HG02759 (cell line): ENCODE measurements around the gene SYNPO2.
"Not testable (repeated sequence)": the region's sequence is repeated elsewhere in the genome, so short reads cannot be mapped to it uniquely, and the experiment has no call there.

Experiments
- ATAC-seq: cut with Tn5 transposase; IDR thresholded peaks from one replicate; pipeline ENCODE4 v1.9.1; 2021; ENCODE audit warnings: mild to moderate bottlenecking, moderate library complexity; ENCODE audit not compliant: unreplicated experiment

The SYNPO2 gene

DNA sequence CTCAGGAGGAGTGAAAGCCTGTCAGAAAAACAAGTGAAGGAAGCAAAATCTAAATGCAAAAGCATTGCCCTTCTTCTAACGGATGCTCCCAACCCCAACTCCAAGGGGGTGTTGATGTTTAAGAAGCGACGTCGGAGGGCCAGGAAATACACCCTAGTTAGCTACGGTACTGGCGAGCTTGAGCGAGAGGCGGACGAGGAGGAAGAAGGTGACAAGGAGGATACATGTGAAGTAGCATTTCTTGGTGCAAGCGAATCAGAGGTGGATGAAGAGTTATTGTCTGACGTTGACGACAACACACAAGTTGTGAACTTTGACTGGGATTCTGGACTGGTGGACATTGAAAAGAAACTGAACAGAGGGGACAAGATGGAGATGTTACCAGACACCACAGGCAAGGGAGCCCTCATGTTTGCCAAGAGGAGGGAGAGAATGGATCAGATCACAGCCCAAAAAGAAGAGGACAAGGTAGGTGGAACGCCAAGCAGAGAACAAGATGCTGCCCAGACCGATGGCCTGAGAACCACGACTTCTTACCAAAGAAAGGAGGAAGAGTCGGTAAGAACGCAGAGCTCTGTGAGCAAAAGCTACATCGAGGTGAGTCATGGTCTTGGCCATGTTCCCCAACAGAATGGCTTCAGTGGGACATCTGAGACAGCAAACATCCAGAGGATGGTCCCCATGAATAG is 141.3 kb downstream of the SYNPO2 start:
- ATAC-seq = no peak

- no peak for ATAC-seq
Observed at GRCh38 chr4:119030536-119030890, 141.9 kb downstream of the SYNPO2 start.

- no peak for ATAC-seq
Observed at GRCh38 chr4:119031218-119031617, 142.6 kb downstream of the SYNPO2 start.

GRCh38 chr4:119032921-119033685 is 144.4 kb downstream of the SYNPO2 start:
- ATAC-seq = no peak

GRCh38 chr4:119034276-119035008 is 145.8 kb downstream of the SYNPO2 start:
- no peak for ATAC-seq

- no peak for ATAC-seq
Observed at GRCh38 chr4:119035951-119036737, 147.5 kb downstream of the SYNPO2 start.

- ATAC-seq = no peak
Observed at GRCh38 chr4:119037709-119038108, 149.1 kb downstream of the SYNPO2 start.

- no peak for ATAC-seq
Observed at GRCh38 chr4:119038116-119038841, 149.6 kb downstream of the SYNPO2 start.

- ATAC-seq = no peak
Observed at GRCh38 chr4:119039160-119039559, 150.5 kb downstream of the SYNPO2 start.

GRCh38 chr4:119039779-119040178 is 151.1 kb downstream of the SYNPO2 start:
- ATAC-seq = no peak

- ATAC-seq = no peak
Observed at GRCh38 chr4:119040261-119040660, 151.6 kb downstream of the SYNPO2 start.

GRCh38 chr4:119040694-119041185 is 152.1 kb downstream of the SYNPO2 start:
- ATAC-seq = no peak

DNA sequence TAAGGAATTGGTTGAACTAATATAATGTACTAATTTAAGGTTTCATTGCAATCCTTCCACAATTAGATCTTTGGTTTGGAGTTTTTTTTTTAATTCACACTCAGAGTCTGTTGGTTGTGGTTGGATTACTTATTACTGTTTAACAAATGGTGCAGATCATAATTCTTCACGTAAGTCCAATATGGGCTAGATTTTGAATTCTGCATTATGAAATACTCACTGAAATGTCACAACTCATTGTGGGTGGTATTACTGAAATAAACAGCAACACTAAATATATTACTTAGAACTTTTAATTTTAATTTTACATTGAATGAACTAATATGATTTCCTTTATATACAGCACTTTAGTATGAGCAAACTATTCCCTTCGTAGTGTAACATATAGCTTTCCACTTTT is 152.7 kb downstream of the SYNPO2 start:
- ATAC-seq = no peak

DNA sequence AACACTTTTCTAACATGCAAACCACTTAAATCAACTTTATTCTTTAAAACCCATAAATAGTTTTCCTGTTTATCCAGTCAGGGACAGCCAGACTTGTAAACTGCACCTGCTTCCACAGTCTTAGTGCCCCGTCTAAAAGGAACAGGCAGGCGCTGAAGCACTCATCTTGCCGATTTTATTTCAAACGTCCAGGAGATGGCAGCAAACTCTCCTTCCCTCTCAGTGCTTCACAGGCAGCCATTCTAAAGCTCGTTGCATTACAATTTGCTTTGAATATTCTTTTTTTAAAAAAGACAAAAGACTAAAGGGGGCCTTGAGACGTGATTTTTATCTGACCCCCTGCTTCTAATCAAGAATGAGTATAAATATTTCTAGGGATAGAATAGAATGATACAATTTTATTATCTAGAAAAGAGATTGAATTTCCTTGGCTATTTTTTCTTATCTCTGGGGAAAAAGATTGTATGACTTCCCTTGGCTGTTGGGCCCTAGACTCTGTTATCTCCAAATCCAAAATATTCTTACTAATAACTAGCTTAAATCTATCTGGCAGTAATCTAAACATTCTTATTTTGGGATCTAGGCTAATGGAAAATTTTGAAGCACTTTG is 153.4 kb downstream of the SYNPO2 start:
- ATAC-seq = peak; percentile 85

GRCh38 chr4:119046263-119046662 is 157.6 kb downstream of the SYNPO2 start:
- ATAC-seq = no peak

DNA sequence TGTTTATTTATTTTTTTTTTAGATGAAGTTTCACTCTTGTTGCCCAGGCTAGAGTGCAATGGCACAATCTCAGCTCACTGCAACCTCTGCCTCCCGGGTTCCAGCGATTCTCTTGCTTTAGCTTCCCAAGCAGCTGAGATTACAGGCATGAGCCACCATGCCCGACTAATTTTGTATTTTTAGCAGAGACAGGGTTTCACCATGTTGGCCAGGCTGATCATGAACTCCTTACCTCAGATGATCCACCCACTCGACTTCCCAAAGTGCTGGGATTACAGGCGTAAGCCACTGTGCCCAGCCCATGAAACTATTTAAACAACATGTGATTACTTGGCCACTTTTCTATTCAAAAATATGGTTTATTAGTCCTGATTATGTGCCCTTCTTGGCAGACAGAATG is 158.4 kb downstream of the SYNPO2 start:
- not testable (repeated sequence) for ATAC-seq

GRCh38 chr4:119048446-119048845 is 159.8 kb downstream of the SYNPO2 start:
- no peak for ATAC-seq

GRCh38 chr4:119049342-119049741 is 160.7 kb downstream of the SYNPO2 start:
- no peak for ATAC-seq

GRCh38 chr4:119050527-119051090 is 162.0 kb downstream of the SYNPO2 start:
- no peak for ATAC-seq
